Lung (tissue), 12 donors: ENCODE data around the gene CFHR3. TPM values are rescaled to one million over a fixed set of nuclear protein-coding genes. Genes with fewer than 3 reads are reported as not detected.
"Not testable (repeated sequence)": the region's sequence is repeated elsewhere in the genome, so short reads cannot be mapped to it uniquely, and the experiment has no call there.

Experiments
- ATAC-seq: fragments of 200-7000 bp; cut with Tn5 transposase; one replicate; pipeline ENCODE4 v1.9.1; 2020; ENCODE audit warnings: moderate number of reproducible peaks; ENCODE audit not compliant: insufficient read depth, low FRiP score
- DNase-seq, 3 donors: peaks; one replicate each; pipeline ENCODE4 v3.0.0-alpha.2; 2013 to 2017
- H3K27ac ChIP-seq, 2 donors: one replicate each; pipeline ENCODE4 v1.5.1; 2013; ENCODE audit warnings: mild to moderate bottlenecking in 2 of 2, moderate library complexity in 2 of 2, control low read depth in 1 of 2, inconsistent platforms in 1 of 2, low read depth in 1 of 2, low read length in 1 of 2
- H3K27me3 ChIP-seq, 3 donors: one replicate each; pipeline ENCODE4 v1.5.1; 2013; ENCODE audit warnings: low read length in 2 of 3; ENCODE audit not compliant: control insufficient read depth in 3 of 3, insufficient read depth in 3 of 3
- H3K36me3 ChIP-seq, 4 donors: one replicate each; pipeline ENCODE4 v1.5.1; 2013; ENCODE audit warnings: low read length in 4 of 4, mild to moderate bottlenecking in 1 of 4, moderate library complexity in 1 of 4; ENCODE audit not compliant: control insufficient read depth in 4 of 4, insufficient read depth in 4 of 4
- H3K4me1 ChIP-seq, 5 donors: one replicate each; pipeline ENCODE4 v1.5.1; 2013; ENCODE audit warnings: low read length in 5 of 5, mild to moderate bottlenecking in 2 of 5, moderate library complexity in 1 of 5; ENCODE audit not compliant: control insufficient read depth in 5 of 5, insufficient read depth in 5 of 5
- H3K4me3 ChIP-seq: one replicate; pipeline ENCODE4 v1.5.1; 2013; ENCODE audit warnings: mild to moderate bottlenecking, control low read depth, moderate library complexity
- H3K9ac ChIP-seq, 2 donors: one replicate each; pipeline ENCODE4 v1.5.1; 2013; ENCODE audit warnings: low read length in 2 of 2, control low read depth in 1 of 2; ENCODE audit not compliant: insufficient read depth in 1 of 2
- H3K9me3 ChIP-seq, 4 donors: one replicate each; pipeline ENCODE4 v1.5.1; 2013; ENCODE audit warnings: low read length in 3 of 4, mild to moderate bottlenecking in 1 of 4, moderate library complexity in 1 of 4; ENCODE audit not compliant: control insufficient read depth in 4 of 4, insufficient read depth in 3 of 4
- WGBS, 2 donors: extraction: QIAGEN DNeasy Blood & Tissue Kit; methylation state at CpG; one replicate each; pipeline ENCODE4 v1.1.7; 2013; 5-methylcytosine and 5-hydroxymethylcytosine counted together
- polyA plus RNA-seq, 2 donors: library from polyadenylated mRNA; stranded (reverse); fragments of 200-250 nt; gene quantifications; one replicate each; pipeline ENCODE4 v1.2.1, GENCODE V29; 2013
- total RNA-seq, 2 donors: library from RNA; depleted of rRNA in 1 of 2; stranded (reverse); fragments of >200 nt in 1 of 2; gene quantifications; one replicate each; pipeline ENCODE4 v1.2.1, GENCODE V29; 2014 to 2021
- TF ChIP-seq, protein P1 (sequence below): IDR thresholded peaks from 2 replicates; pipeline ENCODE4 v1.5.1; 2012; ENCODE audit warnings: mild to moderate bottlenecking; ENCODE audit errors: control extremely low read depth, extremely low read depth
- donor health status: control.
- donor health status: control.
- donor health status: Bipolar disorder and iron deficiency.
- donor health status: healthy.
- donor health status: DM: yes; HTN: yes; CAD: no.

Gene CFHR3
- total and polyA plus RNA-seq, 4 donors: 0.03 to 1.5 (median 0.26) TPM

DNA sequence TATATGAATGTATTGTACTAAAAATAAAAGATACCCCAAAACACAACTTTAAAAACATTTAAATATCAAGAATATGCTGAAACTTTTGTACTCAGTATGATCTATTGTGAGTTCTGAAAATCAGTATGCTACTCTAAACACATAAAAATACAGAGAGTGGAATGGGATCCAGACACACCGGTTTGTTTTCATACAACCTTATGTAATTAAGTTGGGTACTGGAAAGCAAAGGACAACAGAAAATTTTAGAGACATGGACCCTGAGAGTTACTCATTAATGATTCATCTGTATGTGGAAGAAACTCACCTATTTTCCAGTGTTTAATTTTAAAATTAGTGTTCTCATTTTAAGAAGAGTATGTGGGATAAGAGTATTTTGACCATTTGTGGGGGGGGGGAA, 927 bp upstream of the CFHR3 start:
- no peak overlapping the region for H3K4me3 ChIP-seq
- H3K27me3 ChIP-seq: no peaks in the 10 kb centered on the region
- no peak overlapping the region for H3K9ac ChIP-seq
- ATAC-seq (no peak), DNase-seq (no peak)
- 94 to 100% methylated on average over 1 of the region's 1 CpG for WGBS, 2 donors
- TF ChIP-seq, protein P1, sequence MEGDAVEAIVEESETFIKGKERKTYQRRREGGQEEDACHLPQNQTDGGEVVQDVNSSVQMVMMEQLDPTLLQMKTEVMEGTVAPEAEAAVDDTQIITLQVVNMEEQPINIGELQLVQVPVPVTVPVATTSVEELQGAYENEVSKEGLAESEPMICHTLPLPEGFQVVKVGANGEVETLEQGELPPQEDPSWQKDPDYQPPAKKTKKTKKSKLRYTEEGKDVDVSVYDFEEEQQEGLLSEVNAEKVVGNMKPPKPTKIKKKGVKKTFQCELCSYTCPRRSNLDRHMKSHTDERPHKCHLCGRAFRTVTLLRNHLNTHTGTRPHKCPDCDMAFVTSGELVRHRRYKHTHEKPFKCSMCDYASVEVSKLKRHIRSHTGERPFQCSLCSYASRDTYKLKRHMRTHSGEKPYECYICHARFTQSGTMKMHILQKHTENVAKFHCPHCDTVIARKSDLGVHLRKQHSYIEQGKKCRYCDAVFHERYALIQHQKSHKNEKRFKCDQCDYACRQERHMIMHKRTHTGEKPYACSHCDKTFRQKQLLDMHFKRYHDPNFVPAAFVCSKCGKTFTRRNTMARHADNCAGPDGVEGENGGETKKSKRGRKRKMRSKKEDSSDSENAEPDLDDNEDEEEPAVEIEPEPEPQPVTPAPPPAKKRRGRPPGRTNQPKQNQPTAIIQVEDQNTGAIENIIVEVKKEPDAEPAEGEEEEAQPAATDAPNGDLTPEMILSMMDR: no peak
- no peak overlapping the region for H3K27ac ChIP-seq
- no peaks in the 10 kb centered on the region for H3K4me1 ChIP-seq
- H3K9me3 ChIP-seq: no peaks in the 10 kb centered on the region
- no peaks in the 10 kb centered on the region for H3K36me3 ChIP-seq

DNA sequence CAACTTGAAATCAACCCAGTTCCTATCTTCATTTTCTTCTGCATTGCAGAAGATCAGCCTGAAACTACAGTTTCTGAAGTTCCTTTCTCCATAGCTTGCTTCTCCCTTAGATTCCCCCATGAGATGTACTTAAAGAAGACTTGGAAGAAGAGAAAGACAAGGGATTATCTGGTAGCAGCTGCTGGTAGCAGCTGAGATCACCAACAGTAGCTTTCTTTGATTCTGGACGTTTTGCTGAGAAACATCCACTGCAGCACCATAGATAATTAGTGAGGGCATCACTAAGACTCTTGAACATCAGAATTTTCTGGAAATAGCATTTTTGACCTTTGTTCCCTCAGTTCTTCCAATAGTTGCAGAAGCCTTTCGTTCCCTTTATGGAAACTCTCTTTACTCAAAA, 465 bp upstream of the CFHR3 start:
- no peak for DNase-seq
- TF ChIP-seq, protein P1: no peak
- Histone ChIP-seq H3K9ac (no peak overlapping the region), H3K36me3 (no peaks in the 10 kb centered on the region), H3K27me3 (no peaks in the 10 kb centered on the region), H3K27ac (no peak overlapping the region), H3K9me3 (no peaks in the 10 kb centered on the region), H3K4me3 (no peak overlapping the region), H3K4me1 (no peaks in the 10 kb centered on the region)
- WGBS, 2 donors: 61 to 65% methylated on average over 2 of the region's 2 CpGs
- ATAC-seq: no peak

DNA sequence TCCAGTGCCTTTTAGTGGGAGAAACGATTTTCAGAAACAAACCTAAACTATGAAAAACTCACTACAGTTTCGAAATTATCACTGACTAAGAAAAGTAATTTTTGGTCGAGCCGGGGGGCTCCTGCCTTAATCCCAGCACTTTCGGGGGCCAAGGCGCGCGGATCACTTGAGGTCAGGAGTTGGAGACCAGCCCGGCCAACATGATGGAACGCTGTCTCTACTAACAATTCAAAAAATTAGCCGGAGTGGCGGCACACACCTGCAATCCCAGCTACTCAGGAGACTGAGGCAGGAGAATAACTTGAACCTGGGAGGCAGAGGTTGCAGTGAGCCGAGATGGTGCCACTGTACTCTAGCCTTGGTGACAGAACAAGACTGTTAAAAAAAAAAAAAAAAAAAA, 3.0 kb downstream of the CFHR3 start:
- no peaks in the 10 kb centered on the region for H3K4me1 ChIP-seq
- H3K9me3 ChIP-seq: peaks cover 0 to 2% (median 0%) of the 10 kb centered on the region in 4 donors
- no peak for DNase-seq
- H3K9ac ChIP-seq: no peak overlapping the region
- no peak overlapping the region for H3K4me3 ChIP-seq
- H3K27ac ChIP-seq: no peak overlapping the region
- TF ChIP-seq, protein P1: no peak
- H3K36me3 ChIP-seq: no peaks in the 10 kb centered on the region
- WGBS, 2 donors: 90 to 94% methylated on average over 13 of the region's 13 CpGs
- no peaks in the 10 kb centered on the region for H3K27me3 ChIP-seq
- ATAC-seq: no peak

DNA sequence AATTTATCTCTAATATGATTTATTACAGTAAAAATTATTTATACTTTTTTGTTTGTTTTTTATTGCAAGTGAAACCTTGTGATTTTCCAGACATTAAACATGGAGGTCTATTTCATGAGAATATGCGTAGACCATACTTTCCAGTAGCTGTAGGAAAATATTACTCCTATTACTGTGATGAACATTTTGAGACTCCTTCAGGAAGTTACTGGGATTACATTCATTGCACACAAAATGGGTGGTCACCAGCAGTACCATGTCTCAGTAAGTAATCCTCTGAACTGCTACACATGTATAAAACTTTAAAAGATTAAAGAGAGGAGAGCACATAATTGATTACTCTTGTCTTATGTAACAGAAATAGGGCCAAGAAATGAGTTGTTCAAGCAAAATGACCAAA, 4.5 kb downstream of the CFHR3 start:
- DNase-seq (no peak), ATAC-seq (no peak)
- Histone ChIP-seq H3K9me3 (peaks cover 0 to 2% (median 0%) of the 10 kb centered on the region in 4 donors), H3K9ac (no peak overlapping the region), H3K27me3 (no peaks in the 10 kb centered on the region), H3K27ac (no peak overlapping the region), H3K36me3 (no peaks in the 10 kb centered on the region), H3K4me3 (no peak overlapping the region), H3K4me1 (no peaks in the 10 kb centered on the region)
- WGBS, 2 donors: 89 to 92% methylated on average over 1 of the region's 1 CpG
- TF ChIP-seq, protein P1: no peak

DNA sequence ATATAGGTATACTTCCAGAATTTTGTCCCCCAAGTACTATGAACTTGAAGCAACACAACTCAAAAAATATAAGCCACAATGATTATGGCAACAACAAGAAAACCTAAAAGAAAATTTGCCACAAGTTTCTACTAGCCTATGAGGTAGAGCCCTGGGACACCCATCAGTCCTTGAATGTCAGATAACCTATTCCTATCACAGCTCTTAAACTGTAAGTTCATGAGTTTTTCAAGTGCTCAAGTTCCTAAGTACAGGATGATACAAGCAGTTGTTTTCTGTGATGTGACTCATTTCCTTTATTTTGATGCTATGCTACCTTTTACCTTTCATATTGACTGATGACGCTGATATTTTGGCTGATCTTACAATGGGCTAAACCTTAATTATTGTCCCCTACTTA, 16.6 kb downstream of the CFHR3 start:
- not testable (repeated sequence) for ATAC-seq, H3K36me3 ChIP-seq, H3K4me3 ChIP-seq, H3K9me3 ChIP-seq, H3K9ac ChIP-seq, H3K27me3 ChIP-seq, H3K27ac ChIP-seq, DNase-seq, H3K4me1 ChIP-seq
- 78% methylated on average over 1 of the region's 1 CpG; no CpG with 5 or more reads in 1 of the 2 donors for WGBS, 2 donors

DNA sequence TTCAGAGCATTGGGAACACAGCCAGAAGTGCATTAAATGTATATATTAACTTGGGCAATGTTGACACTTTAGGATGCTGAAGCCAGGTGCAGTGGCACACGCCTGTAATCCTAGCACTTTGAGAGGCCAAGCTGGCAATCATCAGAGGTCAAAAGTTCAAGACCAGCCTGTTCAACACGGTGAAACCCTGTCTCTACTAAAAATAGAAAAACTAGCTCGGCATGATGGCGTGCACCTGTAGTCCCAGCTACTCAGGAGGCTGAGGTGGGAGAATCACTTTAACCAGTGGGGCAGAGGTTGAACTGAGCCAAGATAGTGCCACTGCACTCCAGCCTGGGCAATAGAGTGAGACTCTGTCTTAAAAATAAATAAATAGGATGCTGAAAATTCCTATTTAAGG, 19.5 kb downstream of the CFHR3 start:
- not testable (repeated sequence) for H3K4me1 ChIP-seq, H3K4me3 ChIP-seq, H3K36me3 ChIP-seq, H3K9ac ChIP-seq, H3K27me3 ChIP-seq, ATAC-seq, H3K9me3 ChIP-seq, H3K27ac ChIP-seq
- peak in 2 of 3 donors; percentile 3 to 13 for DNase-seq
- 41 to 56% methylated on average over 4 of the region's 4 CpGs for WGBS, 2 donors
